ENCODE measurements around the gene AKR1C2.

- TF ChIP-seq CTCF (conservative IDR thresholded peaks at IDR 0.05; ENCODE audit: low read length) (no peak), EZH2phosphoT487 (IDR thresholded peaks at IDR 0.05; ENCODE audit: borderline replicate concordance) (no peak)
These were observed 31.7 kb upstream of the AKR1C2 start for GRCh38 chr10:5035356-5035755.
